ENCODE results near the gene DCTN4.

- TF ChIP-seq EZH2phosphoT487 (IDR thresholded peaks at IDR 0.05; ENCODE audit: unreplicated experiment) (no peak), JUNB (IDR thresholded peaks at IDR 0.05; ENCODE audit: unreplicated experiment) (no peak), POLR2AphosphoS5 (IDR thresholded peaks at IDR 0.05; ENCODE audit: low read depth) (no peak), EZH2 (IDR thresholded peaks at IDR 0.05; ENCODE audit: low read depth, unreplicated experiment) (no peak)
- TF ChIP-seq, protein P1, sequence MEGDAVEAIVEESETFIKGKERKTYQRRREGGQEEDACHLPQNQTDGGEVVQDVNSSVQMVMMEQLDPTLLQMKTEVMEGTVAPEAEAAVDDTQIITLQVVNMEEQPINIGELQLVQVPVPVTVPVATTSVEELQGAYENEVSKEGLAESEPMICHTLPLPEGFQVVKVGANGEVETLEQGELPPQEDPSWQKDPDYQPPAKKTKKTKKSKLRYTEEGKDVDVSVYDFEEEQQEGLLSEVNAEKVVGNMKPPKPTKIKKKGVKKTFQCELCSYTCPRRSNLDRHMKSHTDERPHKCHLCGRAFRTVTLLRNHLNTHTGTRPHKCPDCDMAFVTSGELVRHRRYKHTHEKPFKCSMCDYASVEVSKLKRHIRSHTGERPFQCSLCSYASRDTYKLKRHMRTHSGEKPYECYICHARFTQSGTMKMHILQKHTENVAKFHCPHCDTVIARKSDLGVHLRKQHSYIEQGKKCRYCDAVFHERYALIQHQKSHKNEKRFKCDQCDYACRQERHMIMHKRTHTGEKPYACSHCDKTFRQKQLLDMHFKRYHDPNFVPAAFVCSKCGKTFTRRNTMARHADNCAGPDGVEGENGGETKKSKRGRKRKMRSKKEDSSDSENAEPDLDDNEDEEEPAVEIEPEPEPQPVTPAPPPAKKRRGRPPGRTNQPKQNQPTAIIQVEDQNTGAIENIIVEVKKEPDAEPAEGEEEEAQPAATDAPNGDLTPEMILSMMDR (conservative IDR thresholded peaks at IDR 0.05; ENCODE audit: low read depth in 2 of 2) = no peak
Measured at GRCh38 chr5:150787656-150788055, 28.8 kb upstream of the DCTN4 start.
